ENCODE results near the gene AGTPBP1. TPM values are rescaled to one million over a fixed set of nuclear protein-coding genes. Genes with fewer than 3 reads are reported as not detected.

The AGTPBP1 gene
- total and polyA plus RNA-seq, 7 donors, result 3.9 to 25.9 (median 19.6) TPM

GRCh38 chr9:85703398-85703797 is 38.4 kb downstream of the AGTPBP1 start:
- no peak overlapping the region for H3K27ac ChIP-seq
- H3K4me3 ChIP-seq, result no peak overlapping the region
- DNase-seq, result no peak
- H3K4me1 ChIP-seq, result peaks cover 13% of the 10 kb centered on the region
- intact Hi-C loops (cut with DNase I), result no loop called here
- no peaks in the 10 kb centered on the region for H3K27me3 ChIP-seq (ENCODE audit: insufficient read depth in 3 of 3, low read length in 2 of 3)
- TF ChIP-seq, protein P1, sequence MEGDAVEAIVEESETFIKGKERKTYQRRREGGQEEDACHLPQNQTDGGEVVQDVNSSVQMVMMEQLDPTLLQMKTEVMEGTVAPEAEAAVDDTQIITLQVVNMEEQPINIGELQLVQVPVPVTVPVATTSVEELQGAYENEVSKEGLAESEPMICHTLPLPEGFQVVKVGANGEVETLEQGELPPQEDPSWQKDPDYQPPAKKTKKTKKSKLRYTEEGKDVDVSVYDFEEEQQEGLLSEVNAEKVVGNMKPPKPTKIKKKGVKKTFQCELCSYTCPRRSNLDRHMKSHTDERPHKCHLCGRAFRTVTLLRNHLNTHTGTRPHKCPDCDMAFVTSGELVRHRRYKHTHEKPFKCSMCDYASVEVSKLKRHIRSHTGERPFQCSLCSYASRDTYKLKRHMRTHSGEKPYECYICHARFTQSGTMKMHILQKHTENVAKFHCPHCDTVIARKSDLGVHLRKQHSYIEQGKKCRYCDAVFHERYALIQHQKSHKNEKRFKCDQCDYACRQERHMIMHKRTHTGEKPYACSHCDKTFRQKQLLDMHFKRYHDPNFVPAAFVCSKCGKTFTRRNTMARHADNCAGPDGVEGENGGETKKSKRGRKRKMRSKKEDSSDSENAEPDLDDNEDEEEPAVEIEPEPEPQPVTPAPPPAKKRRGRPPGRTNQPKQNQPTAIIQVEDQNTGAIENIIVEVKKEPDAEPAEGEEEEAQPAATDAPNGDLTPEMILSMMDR (IDR thresholded peaks at IDR 0.05), result no peak
- no peaks in the 10 kb centered on the region for H3K36me3 ChIP-seq (ENCODE audit: insufficient read depth in 1 of 2, low read depth in 1 of 2)
- no peaks in the 10 kb centered on the region for H3K9me3 ChIP-seq
- ATAC-seq, result peak in 1 of 4 donors; percentile 50
- 25 to 52% (median 26%) methylated on average over 1 of the region's 1 CpG for WGBS, 3 donors

DNA sequence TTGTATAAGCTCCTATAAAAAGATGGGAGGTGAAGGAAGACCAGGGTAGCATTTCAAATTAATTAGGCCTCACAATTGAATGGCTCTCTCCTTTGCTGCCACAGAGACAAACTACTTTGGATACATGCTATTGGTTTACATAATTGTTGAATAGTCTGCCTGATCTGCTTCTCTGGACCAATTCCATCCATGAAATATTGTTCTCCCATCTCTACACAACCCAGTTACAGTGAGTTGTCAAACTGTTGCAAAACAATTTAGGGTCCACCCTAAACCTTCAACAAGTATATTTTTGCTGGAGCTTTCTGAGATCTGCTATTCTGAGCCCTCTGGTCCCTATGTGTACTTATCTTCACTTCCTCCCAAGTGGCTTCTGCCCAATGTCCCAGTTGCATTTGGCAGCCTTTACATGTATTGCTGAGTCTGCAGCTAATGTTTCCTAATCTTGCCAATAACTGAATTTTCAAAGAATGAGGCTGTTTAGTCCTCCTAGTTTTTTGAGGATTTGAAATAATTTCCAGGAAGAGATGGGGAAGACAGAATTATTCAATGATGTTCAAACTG is 38.9 kb downstream of the AGTPBP1 start:
- H3K4me3 ChIP-seq, result no peak overlapping the region
- H3K27me3 ChIP-seq (ENCODE audit: insufficient read depth in 3 of 3, low read length in 2 of 3), result no peaks in the 10 kb centered on the region
- TF ChIP-seq, protein P1 (IDR thresholded peaks at IDR 0.05), result no peak
- DNase-seq, result no peak
- no peaks in the 10 kb centered on the region for H3K9me3 ChIP-seq
- no peak for ATAC-seq
- no peak overlapping the region for H3K27ac ChIP-seq
- H3K36me3 ChIP-seq (ENCODE audit: insufficient read depth in 1 of 2, low read depth in 1 of 2), result no peaks in the 10 kb centered on the region
- peaks cover 13% of the 10 kb centered on the region for H3K4me1 ChIP-seq
- intact Hi-C loops (cut with DNase I), result no loop called here

DNA sequence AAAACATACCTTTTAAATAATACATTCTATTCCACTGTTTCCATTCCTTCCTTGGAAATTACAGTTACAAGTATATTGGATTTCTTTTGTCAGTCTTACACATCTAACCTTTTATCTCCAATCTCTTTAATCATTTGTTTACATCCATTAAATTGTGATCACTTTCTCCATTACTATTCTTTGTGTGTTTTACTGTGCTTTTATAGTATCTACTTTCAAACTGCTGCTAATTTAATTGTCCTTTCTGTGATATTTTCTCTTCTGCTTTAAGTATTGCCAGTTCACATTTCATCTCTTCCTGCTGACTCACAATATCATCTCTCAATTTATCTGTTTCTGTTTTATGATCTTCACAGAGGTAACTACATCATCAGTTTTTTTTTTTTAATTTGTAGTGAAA is 39.6 kb downstream of the AGTPBP1 start:
- H3K36me3 ChIP-seq (ENCODE audit: insufficient read depth in 1 of 2, low read depth in 1 of 2), result no peaks in the 10 kb centered on the region
- H3K9me3 ChIP-seq, result no peaks in the 10 kb centered on the region
- TF ChIP-seq, protein P1 (IDR thresholded peaks at IDR 0.05), result no peak
- intact Hi-C loops (cut with DNase I), result no loop called here
- H3K4me1 ChIP-seq, result peaks cover 13% of the 10 kb centered on the region
- H3K27me3 ChIP-seq (ENCODE audit: insufficient read depth in 3 of 3, low read length in 2 of 3), result no peaks in the 10 kb centered on the region
- no peak overlapping the region for H3K4me3 ChIP-seq
- no peak overlapping the region for H3K27ac ChIP-seq
- DNase-seq (no peak), ATAC-seq (no peak)

- Histone ChIP-seq H3K4me3 (no peak overlapping the region), H3K4me1 (peaks cover 13% of the 10 kb centered on the region), H3K27me3 (ENCODE audit: insufficient read depth in 3 of 3, low read length in 2 of 3) (no peaks in the 10 kb centered on the region), H3K36me3 (ENCODE audit: insufficient read depth in 1 of 2, low read depth in 1 of 2) (no peaks in the 10 kb centered on the region), H3K27ac (no peak overlapping the region), H3K9me3 (no peaks in the 10 kb centered on the region)
- TF ChIP-seq, protein P1 (IDR thresholded peaks at IDR 0.05), result no peak
- intact Hi-C loops (cut with DNase I), result no loop called here
- no peak for ATAC-seq
- 87 to 93% (median 88%) methylated on average over 2 of the region's 2 CpGs for WGBS, 3 donors
- DNase-seq, result no peak
Measured at GRCh38 chr9:85700330-85700729, 41.4 kb downstream of the AGTPBP1 start.

DNA sequence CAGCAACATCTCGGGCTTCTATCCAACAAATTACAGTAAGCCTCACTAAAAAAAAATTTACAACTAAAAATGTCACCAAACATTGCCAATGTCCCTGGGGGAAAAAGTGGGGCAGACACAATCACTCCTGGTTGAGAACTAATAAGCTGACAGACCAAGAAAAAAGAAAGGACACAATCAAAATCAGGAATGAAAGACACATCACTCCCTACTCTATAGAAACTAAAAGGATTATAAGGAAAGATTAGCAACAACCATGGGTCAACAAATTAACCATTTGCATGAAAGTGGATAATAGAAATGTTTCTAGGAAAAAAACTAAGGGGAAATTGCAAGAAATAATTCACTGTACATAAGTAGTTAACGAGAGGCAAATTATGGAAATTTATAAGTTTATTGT is 53.4 kb downstream of the AGTPBP1 start:
- ATAC-seq, result no peak
- H3K36me3 ChIP-seq (ENCODE audit: insufficient read depth in 1 of 2, low read depth in 1 of 2), result no peaks in the 10 kb centered on the region
- H3K27ac ChIP-seq, result no peak overlapping the region
- DNase-seq, result no peak
- no peaks in the 10 kb centered on the region for H3K9me3 ChIP-seq
- 86 to 91% (median 88%) methylated on average over 2 of the region's 2 CpGs for WGBS, 3 donors
- intact Hi-C loops (cut with DNase I), result no loop called here
- H3K4me3 ChIP-seq, result no peak overlapping the region
- TF ChIP-seq, protein P1 (IDR thresholded peaks at IDR 0.05), result no peak
- no peaks in the 10 kb centered on the region for H3K27me3 ChIP-seq (ENCODE audit: insufficient read depth in 3 of 3, low read length in 2 of 3)
- H3K4me1 ChIP-seq, result no peaks in the 10 kb centered on the region
